ENCODE results near the gene MRPL41.
A peak's percentile ranks its signal among the peaks of the same experiment; 100 is the strongest.
"Not testable (repeated sequence)": the region's sequence is repeated elsewhere in the genome, so short reads cannot be mapped to it uniquely, and the experiment has no call there.

Gene MRPL41

GRCh38 chr9:137522746-137523455 is 28.8 kb upstream of the MRPL41 start:
- no peak for DNase-seq

DNA sequence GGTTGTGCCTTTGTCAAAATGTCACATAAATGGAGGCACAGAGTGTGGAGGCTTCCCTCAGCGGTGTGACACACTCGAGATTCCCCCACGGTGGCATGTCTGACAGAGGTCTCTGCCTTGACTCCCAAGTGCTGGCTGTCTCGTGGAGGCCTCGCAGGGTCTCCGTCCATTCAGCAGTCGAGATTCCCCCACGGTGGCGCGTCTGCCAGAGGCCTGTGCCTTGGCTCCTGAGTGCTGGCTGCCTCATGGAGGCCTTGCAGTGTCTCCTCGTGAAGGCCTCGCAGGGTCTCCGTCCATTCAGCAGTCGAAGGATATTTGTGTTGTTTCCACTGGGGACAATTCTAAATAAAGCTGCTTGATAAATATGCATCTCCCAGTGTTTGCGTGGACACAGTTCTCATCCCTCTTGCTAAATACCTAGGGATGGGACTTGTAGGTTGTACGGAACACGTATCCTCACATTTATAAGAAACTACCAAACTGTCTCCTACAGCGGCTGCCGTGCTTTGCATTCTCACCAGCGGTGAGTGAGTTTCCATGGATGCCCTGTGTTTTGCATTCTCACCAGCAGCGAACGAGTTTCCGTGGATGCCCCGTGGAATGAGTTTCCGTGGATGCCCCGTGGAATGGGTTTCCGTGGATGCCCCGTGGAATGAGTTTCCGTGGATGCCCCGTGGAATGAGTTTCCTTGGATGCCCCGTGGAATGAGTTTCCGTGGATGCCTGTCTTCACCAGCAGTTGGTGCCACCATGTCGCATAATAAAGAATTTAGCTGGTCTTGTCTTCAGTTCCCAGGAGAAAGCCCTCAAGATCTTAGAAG is 27.3 kb upstream of the MRPL41 start:
- DNase-seq = no peak

- no peak for DNase-seq
Observed at GRCh38 chr9:137524981-137525317, 26.7 kb upstream of the MRPL41 start.

- DNase-seq = no peak
Observed at GRCh38 chr9:137530331-137530730, 21.3 kb upstream of the MRPL41 start.

- no peak for DNase-seq
Observed at GRCh38 chr9:137531099-137531765, 20.4 kb upstream of the MRPL41 start.

GRCh38 chr9:137532891-137533468 is 18.7 kb upstream of the MRPL41 start:
- not testable (repeated sequence) for DNase-seq

DNA sequence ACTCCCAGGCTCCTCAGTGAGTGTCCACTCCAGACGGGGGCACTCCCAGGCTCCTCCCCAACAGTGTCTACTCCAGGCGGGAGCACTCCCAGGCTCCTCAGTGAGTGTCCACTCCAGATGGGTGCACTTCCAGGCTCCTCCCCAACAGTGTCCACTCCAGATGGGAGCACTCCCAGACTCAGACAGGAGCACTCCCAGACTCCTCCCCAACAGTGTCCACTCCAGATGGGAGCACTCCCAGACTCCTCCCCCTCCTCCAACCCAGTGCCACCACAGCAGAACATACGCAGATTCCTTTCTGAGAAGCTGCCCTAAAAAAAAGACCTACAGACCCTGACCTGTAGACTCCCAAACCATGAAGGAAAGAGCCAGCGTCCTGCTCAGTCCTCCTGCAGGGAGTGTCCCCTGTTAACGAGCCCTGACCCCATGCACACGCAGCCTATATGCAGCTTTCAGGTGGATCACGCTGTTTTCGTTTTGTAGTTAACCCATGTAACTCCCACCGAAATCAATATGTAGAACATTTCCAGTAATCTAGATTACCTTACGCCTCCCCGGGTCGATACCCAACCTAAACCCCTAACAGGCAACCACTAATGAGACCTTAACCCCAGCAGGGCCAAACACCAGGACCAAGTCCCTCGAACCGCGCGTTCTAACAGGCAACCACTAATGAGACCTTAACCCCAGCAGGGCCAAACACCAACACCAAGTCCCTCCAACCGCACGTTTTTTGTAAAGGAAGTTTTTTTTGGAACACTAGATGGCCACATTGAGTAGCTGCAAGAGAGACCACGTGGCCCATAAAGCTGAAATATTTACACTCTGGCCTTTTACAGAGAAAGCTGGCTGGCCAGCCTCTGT is 17.2 kb upstream of the MRPL41 start:
- DNase-seq = peak; percentile 77

DNA sequence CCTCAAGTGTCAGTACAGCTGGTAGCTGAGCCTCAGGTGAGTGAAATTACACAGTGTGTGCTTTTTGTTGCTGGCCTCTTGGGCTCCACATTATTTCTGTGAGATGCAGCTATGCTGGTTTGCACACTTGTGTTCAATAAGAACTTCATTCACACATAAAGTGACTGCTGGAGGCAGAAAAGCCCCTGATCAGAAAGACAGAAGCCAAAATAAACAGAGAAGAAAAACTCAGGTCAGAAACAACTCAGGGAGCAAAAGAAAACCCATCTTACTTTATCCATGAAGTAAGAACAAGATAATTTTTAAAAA is 16.6 kb upstream of the MRPL41 start:
- DNase-seq = no peak

- not testable (repeated sequence) for DNase-seq
Observed at GRCh38 chr9:137536594-137537131, 15.0 kb upstream of the MRPL41 start.

GRCh38 chr9:137538058-137538457 is 13.6 kb upstream of the MRPL41 start:
- no peak for DNase-seq

- no peak for DNase-seq
Observed at GRCh38 chr9:137540536-137540935, 11.1 kb upstream of the MRPL41 start.

DNA sequence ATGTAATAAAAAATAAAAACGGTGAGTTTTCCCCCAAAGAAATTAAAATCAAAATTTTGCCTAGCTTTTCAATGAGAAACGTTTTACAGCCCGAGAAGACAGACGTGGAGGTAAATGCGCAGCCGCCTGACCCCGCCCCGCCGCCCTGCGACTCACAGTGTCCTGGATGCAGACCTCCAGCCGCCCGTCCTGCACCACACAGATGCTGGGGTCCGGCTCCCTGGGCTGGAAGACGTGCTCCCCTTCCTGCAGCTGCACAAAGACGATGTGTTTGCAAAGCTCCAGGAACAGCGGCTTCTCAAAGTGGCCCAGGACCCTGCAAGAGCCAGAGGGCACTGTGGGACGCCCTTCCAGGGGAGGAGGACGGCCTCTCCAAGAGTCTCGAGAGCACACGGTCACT is 9.2 kb upstream of the MRPL41 start:
- no peak for DNase-seq

DNA sequence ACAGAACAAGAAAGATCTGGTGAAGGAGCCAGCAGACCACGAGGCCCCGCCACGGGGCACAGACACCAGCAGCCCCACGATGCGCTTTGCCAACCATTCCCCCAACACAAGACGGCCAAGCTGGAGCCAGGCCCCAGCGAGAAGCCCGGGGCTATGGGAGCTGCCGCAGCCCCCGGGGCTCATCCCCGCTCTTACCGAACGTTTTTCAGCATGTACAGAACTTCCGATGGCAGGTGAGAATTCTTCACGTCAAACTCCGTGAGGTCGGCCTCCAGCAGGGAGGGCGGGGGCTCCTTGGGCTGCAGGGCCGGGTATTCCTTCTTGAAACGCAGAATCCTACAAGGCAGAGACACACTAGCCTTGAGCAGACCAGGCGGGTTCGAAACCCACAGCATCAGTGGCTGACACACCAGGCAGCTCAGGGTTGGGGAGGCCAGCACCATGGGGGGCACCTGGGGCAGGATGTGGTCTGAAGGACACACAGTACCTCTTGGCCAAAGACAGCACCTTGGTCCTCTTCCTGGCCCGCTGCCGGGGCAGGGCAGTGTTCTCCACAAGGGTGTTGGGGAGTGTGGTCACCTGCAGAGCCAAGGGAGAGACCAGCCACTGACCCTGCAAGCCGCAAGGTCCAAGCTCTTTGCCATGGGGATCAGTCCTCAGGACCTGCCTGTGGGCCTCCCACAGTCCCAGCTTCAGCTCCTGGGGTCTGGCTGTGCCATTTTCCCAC is 8.3 kb upstream of the MRPL41 start:
- no peak for DNase-seq

DNA sequence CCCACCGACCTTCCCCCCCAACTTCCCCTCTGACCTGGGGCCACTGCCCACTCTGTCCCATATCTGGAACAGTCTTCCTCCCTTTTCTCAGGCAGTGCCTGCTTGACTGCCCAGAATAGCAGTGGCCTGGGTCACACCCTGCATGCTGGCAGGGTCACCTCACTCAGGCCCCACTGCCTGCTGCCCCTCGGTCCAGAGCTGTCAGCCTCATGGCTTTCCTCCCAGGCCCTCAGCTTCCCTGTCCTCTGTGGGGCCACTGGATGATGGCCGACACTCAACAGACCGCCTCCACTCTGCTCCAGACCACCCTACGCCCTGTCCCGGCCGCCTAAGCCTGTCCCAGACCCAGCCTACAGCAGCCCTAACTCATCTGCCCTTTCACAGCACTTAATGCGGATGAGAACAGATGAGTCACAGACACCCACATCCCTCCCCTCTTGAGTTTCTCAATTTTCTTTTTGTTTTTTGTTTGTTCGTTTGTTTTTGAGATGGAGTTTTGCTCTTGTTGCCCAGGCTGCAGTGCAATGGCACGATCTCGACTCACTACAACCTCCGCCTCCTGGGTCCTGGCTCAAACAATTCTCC is 7.4 kb upstream of the MRPL41 start:
- DNase-seq = no peak

DNA sequence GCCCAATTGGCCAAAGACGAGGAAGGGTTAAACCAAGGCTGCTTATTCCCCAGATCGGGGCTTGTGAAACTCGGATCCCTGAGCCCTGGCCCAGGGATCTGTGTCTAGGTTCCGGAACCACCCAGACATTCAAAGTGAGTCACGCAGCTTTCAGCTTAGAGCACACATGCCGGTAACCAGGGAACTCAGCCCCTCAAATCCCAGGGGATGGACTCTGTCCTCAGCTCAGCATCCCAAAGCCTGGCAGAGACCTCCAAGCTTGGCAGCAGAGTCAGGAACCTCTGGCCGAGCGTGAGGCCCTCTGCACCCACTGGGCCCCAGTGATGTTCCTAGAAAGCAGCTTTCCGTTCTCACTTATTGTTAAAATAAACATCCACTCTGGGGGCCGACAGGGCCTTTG is 6.6 kb upstream of the MRPL41 start:
- DNase-seq = no peak

- no peak for DNase-seq
Observed at GRCh38 chr9:137547687-137548543, 3.8 kb upstream of the MRPL41 start.

DNA sequence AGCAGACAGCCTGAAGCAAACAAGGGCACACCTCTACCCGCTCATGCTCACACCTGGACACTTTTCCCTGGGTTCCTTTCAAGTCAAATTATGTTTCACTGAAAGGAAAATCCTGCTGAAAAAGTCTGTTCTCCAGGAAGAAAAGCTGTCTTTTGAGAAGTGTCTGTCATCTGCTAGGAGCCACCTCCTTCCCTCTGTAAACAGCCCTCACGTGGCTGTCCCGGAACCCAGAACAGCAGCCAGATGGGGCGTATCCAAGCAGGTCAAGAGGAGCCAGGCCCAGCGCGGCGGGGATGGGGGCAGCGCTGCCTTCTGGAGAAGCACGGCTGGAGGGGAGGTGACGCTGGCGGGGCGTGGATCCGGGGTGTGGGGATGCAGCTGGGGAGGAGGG is 1.5 kb upstream of the MRPL41 start, which contains the start of gene PNPLA7:
Gene PNPLA7, minus strand, starts transcription at position 172 of the 391 bp plus-strand sequence. CDS start 205 bp downstream, outside the sequence.
- DNase-seq = peak; percentile 94

DNA sequence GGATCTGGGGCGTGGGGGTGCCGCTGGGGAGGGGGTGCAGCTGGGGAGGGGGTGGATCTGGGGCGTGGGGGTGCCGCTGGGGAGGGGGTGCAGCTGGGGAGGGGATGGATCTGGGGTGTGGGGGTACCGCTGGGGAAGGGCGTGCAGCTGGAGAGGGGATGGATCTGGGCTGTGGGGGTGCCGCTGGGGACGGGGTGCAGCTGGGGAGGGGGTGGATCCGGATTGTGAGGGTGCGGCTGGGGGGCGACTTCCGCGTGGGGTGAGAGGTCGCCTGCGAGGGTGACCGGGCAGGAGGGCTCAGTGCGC is 768 bp upstream of the MRPL41 start:
- not testable (repeated sequence) for DNase-seq

- DNase-seq = peak; percentile 47
Observed at GRCh38 chr9:137552022-137552768, 516 bp downstream of the MRPL41 start.

- not testable (repeated sequence) for DNase-seq
Observed at GRCh38 chr9:137553654-137554053, 2.0 kb downstream of the MRPL41 start.
